H9 (cell line): Measurements from ENCODE around the gene SPOCK3. TPM values are rescaled to one million over a fixed set of nuclear protein-coding genes. Genes with fewer than 3 reads are reported as not detected.

Experiments used
- DNase-seq: peaks from one replicate; pipeline ENCODE4 v3.0.0-alpha.2; 2017
- H2AFZ ChIP-seq: one replicate; pipeline ENCODE4 v1.6.1; 2013; ENCODE audit warnings: mild to moderate bottlenecking, low read length, control low read depth, moderate library complexity
- H2AK5ac ChIP-seq: 2 replicates; pipeline ENCODE4 v1.6.1; 2013; ENCODE audit warnings: low read length, control low read depth, mixed read lengths; ENCODE audit not compliant: insufficient read length
- H2BK120ac ChIP-seq: one replicate; pipeline ENCODE4 v1.6.1; 2013; ENCODE audit warnings: low read depth, mild to moderate bottlenecking, low read length, control low read depth, inconsistent platforms; ENCODE audit not compliant: poor library complexity, severe bottlenecking
- H2BK12ac ChIP-seq: 2 replicates; pipeline ENCODE4 v1.6.1; 2013; ENCODE audit warnings: low read length, control low read depth, mixed read lengths, low read depth; ENCODE audit not compliant: insufficient read length
- H2BK15ac ChIP-seq: 2 replicates; pipeline ENCODE4 v1.6.1; 2013; ENCODE audit warnings: low read depth, low read length, control low read depth
- H2BK20ac ChIP-seq: one replicate; pipeline ENCODE4 v1.6.1; 2013; ENCODE audit warnings: low read depth, mild to moderate bottlenecking, low read length, control low read depth, inconsistent platforms; ENCODE audit not compliant: poor library complexity, severe bottlenecking
- H2BK5ac ChIP-seq: 2 replicates; pipeline ENCODE4 v1.6.1; 2013; ENCODE audit warnings: low read length, control low read depth, mixed read lengths; ENCODE audit not compliant: insufficient read length
- H3K14ac ChIP-seq: 2 replicates; pipeline ENCODE4 v1.6.1; 2013; ENCODE audit warnings: low read length, control low read depth; ENCODE audit not compliant: insufficient read depth
- H3K18ac ChIP-seq: 2 replicates; pipeline ENCODE4 v1.6.1; 2013; ENCODE audit warnings: low read depth, mild to moderate bottlenecking, mixed read lengths, low read length, control low read depth; ENCODE audit not compliant: insufficient read length
- H3K23ac ChIP-seq: 2 replicates; pipeline ENCODE4 v1.6.1; 2013; ENCODE audit warnings: low read length, control low read depth, mixed read lengths, low read depth; ENCODE audit not compliant: insufficient read length
- H3K23me2 ChIP-seq: 2 replicates; pipeline ENCODE4 v1.6.1; 2013; ENCODE audit warnings: low read depth, mild to moderate bottlenecking, mixed read lengths, low read length, control low read depth; ENCODE audit not compliant: insufficient read length, poor library complexity, severe bottlenecking
- H3K27ac ChIP-seq: 2 replicates; pipeline ENCODE4 v1.5.1; 2013; ENCODE audit warnings: low read length, control low read depth, mixed read lengths, low read depth; ENCODE audit not compliant: insufficient read length
- H3K27me3 ChIP-seq: 2 replicates; pipeline ENCODE4 v1.6.1; 2013; ENCODE audit warnings: low read length, control low read depth, inconsistent platforms; ENCODE audit not compliant: insufficient read depth
- H3K4ac ChIP-seq: 2 replicates; pipeline ENCODE4 v1.6.1; 2013; ENCODE audit warnings: low read depth, mild to moderate bottlenecking, control low read depth, inconsistent platforms, low read length, moderate library complexity
- H3K4me1 ChIP-seq: 2 replicates; pipeline ENCODE4 v1.6.1; 2013; ENCODE audit warnings: low read length, control low read depth, inconsistent platforms; ENCODE audit not compliant: insufficient read depth
- H3K4me2 ChIP-seq: 2 replicates; pipeline ENCODE4 v1.6.1; 2013; ENCODE audit warnings: low read length, control low read depth, mixed read lengths; ENCODE audit not compliant: insufficient read length, insufficient read depth
- H3K56ac ChIP-seq: 2 replicates; pipeline ENCODE4 v1.6.1; 2013; ENCODE audit warnings: low read depth, mild to moderate bottlenecking, mixed read lengths, low read length, control low read depth; ENCODE audit not compliant: insufficient read length
- H3K79me1 ChIP-seq: 2 replicates; pipeline ENCODE4 v1.6.1; 2013; ENCODE audit warnings: low read depth, mild to moderate bottlenecking, moderate library complexity, low read length, control low read depth, inconsistent platforms; ENCODE audit not compliant: insufficient read depth, poor library complexity, severe bottlenecking
- H3K79me2 ChIP-seq: 2 replicates; pipeline ENCODE4 v1.6.1; 2013; ENCODE audit warnings: low read length, control low read depth, inconsistent platforms; ENCODE audit not compliant: insufficient read depth
- H3K9ac ChIP-seq: 2 replicates; pipeline ENCODE4 v1.6.1; 2013; ENCODE audit warnings: low read length, control low read depth, mixed read lengths; ENCODE audit not compliant: insufficient read length; ENCODE audit errors: extremely low read depth
- H3K9me3 ChIP-seq: one replicate; pipeline ENCODE4 v1.6.1; 2013; ENCODE audit warnings: low read depth, low read length, inconsistent platforms; ENCODE audit not compliant: control insufficient read depth
- H3T11ph ChIP-seq: one replicate; pipeline ENCODE4 v1.6.1; 2013; ENCODE audit warnings: mild to moderate bottlenecking, low read length, control low read depth, inconsistent platforms
- H4K20me1 ChIP-seq: one replicate; pipeline ENCODE4 v1.6.1; 2013; ENCODE audit not compliant: control insufficient read depth, insufficient read length, insufficient read depth
- H4K5ac ChIP-seq: 2 replicates; pipeline ENCODE4 v1.6.1; 2013; ENCODE audit warnings: low read depth, mild to moderate bottlenecking, mixed read lengths, low read length, control low read depth; ENCODE audit not compliant: insufficient read length
- H4K8ac ChIP-seq: replicated peaks from 2 replicates; pipeline ENCODE4 v1.6.1; 2013; ENCODE audit warnings: low read length, control low read depth, mixed read lengths, low read depth; ENCODE audit not compliant: insufficient read length
- H4K91ac ChIP-seq: 2 replicates; pipeline ENCODE4 v1.6.1; 2013; ENCODE audit warnings: low read depth, mild to moderate bottlenecking, moderate library complexity, mixed read lengths, low read length, control low read depth; ENCODE audit not compliant: insufficient read length
- H3K27ac Mint-ChIP-seq, 3 experiments: 2 replicates in 2 of 3; 3 replicates in 1 of 3; pipeline ENCODE4 v1.8.0; 2020 to 2021; ENCODE audit warnings: mixed read lengths in 3 of 3, mild to moderate bottlenecking in 1 of 3, moderate library complexity in 1 of 3
- H3K27me3 Mint-ChIP-seq: 2 replicates; pipeline ENCODE4 v1.8.0; 2021; ENCODE audit warnings: low read depth, mild to moderate bottlenecking, moderate library complexity, mixed read lengths
- H3K36me3 Mint-ChIP-seq, 3 experiments: 2 replicates in 2 of 3; 3 replicates in 1 of 3; pipeline ENCODE4 v1.8.0; 2020 to 2021; ENCODE audit warnings: low read depth in 3 of 3, mixed read lengths in 3 of 3; ENCODE audit not compliant: insufficient read depth in 1 of 3
- H3K4me1 Mint-ChIP-seq, 2 experiments: 2 replicates each; pipeline ENCODE4 v1.8.0; 2020; ENCODE audit warnings: mixed read lengths in 2 of 2
- H3K4me3 Mint-ChIP-seq, 2 experiments: 2 replicates in 1 of 2; 3 replicates in 1 of 2; pipeline ENCODE4 v1.8.0; 2020 to 2021; ENCODE audit warnings: mild to moderate bottlenecking in 2 of 2, mixed read lengths in 2 of 2, moderate library complexity in 1 of 2
- H3K9me3 Mint-ChIP-seq, 2 experiments: 2 replicates in 1 of 2; 3 replicates in 1 of 2; pipeline ENCODE4 v1.8.0; 2020; ENCODE audit warnings: mild to moderate bottlenecking in 2 of 2, mixed read lengths in 2 of 2, moderate library complexity in 1 of 2
- CTCF ChIP-seq: fragments of 200-600 bp; sonication (generic); conservative IDR thresholded peaks from 3 replicates; pipeline ENCODE4 v1.8.0; 2021; ENCODE audit warnings: antibody characterized with exemption, mild to moderate bottlenecking
- WGBS: extraction: QIAGEN DNeasy Blood & Tissue Kit; methylation state at CpG from one replicate; pipeline ENCODE4 v1.1.7; 2013; ENCODE audit warnings: missing lambda C conversion rate, low lambda C conversion rate, mixed read lengths; ENCODE audit not compliant: insufficient read length; ENCODE audit errors: extremely low coverage; 5-methylcytosine and 5-hydroxymethylcytosine counted together
- total RNA-seq: library from RNA; stranded (reverse); gene quantifications from 2 replicates; pipeline ENCODE4 v1.2.1, GENCODE V29; 2021

The SPOCK3 gene
- total RNA-seq, 1 experiment from 2014 or later: 0.28 TPM

- H3K79me1 ChIP-seq: no peaks in the 10 kb centered on the region
- H3K27me3 Mint-ChIP-seq: no peaks in the 10 kb centered on the region
- no peak overlapping the region for H3K56ac ChIP-seq
- no CpG with 5 or more reads among the region's 6 CpGs for WGBS
- no peak overlapping the region for H3K4me2 ChIP-seq
- no peaks in the 10 kb centered on the region for H4K20me1 ChIP-seq
- no peak overlapping the region for H4K5ac ChIP-seq
- no peak overlapping the region for H2BK120ac ChIP-seq
- no peak overlapping the region for H3K23ac ChIP-seq
- no peak overlapping the region for H2BK20ac ChIP-seq
- H2AK5ac ChIP-seq: no peak overlapping the region
- H3K4ac ChIP-seq: no peak overlapping the region
- H3K4me3 Mint-ChIP-seq: no peak overlapping the region
- H3T11ph ChIP-seq: no peak overlapping the region
- TF ChIP-seq CTCF: no peak
- no peak overlapping the region for H3K9ac ChIP-seq
- no peak overlapping the region for H4K91ac ChIP-seq
- no peak overlapping the region for H4K8ac ChIP-seq
- H3K9me3 ChIP-seq: no peaks in the 10 kb centered on the region
- no peaks in the 10 kb centered on the region for H3K36me3 Mint-ChIP-seq
- no peak overlapping the region; a peak in 1 of 7 replicates for H3K27ac Mint-ChIP-seq
- no peak overlapping the region for H3K14ac ChIP-seq
- no peaks in the 10 kb centered on the region for H3K23me2 ChIP-seq
- no peak overlapping the region for H2BK12ac ChIP-seq
- H2BK15ac ChIP-seq: no peak overlapping the region
- H3K27ac ChIP-seq: no peak overlapping the region
- no peak overlapping the region for H2BK5ac ChIP-seq
- H3K18ac ChIP-seq: no peak overlapping the region
- H3K79me2 ChIP-seq: no peaks in the 10 kb centered on the region
- no peaks in the 10 kb centered on the region for H3K9me3 Mint-ChIP-seq
- peaks cover 4% of the 10 kb centered on the region; the same call in 1 of the 2 replicates for H3K4me1 ChIP-seq
- no peak overlapping the region for H2AFZ ChIP-seq
- no peaks in the 10 kb centered on the region for H3K4me1 Mint-ChIP-seq
- DNase-seq: no peak
- H3K27me3 ChIP-seq: no peaks in the 10 kb centered on the region
These were observed 57.4 kb downstream of the SPOCK3 start for GRCh38 chr4:167176723-167177367.
